H9 (cell line): Measurements from ENCODE around the gene PHF21A. TPM values are rescaled to one million over a fixed set of nuclear protein-coding genes. Genes with fewer than 3 reads are reported as not detected.
A peak's percentile ranks its signal among the peaks of the same experiment; 100 is the strongest.

Experiments used
- DNase-seq: peaks from one replicate; pipeline ENCODE4 v3.0.0-alpha.2; 2017
- H2AFZ ChIP-seq: one replicate; pipeline ENCODE4 v1.6.1; 2013; ENCODE audit warnings: mild to moderate bottlenecking, low read length, control low read depth, moderate library complexity
- H2AK5ac ChIP-seq: 2 replicates; pipeline ENCODE4 v1.6.1; 2013; ENCODE audit warnings: low read length, control low read depth, mixed read lengths; ENCODE audit not compliant: insufficient read length
- H2BK120ac ChIP-seq: one replicate; pipeline ENCODE4 v1.6.1; 2013; ENCODE audit warnings: low read depth, mild to moderate bottlenecking, low read length, control low read depth, inconsistent platforms; ENCODE audit not compliant: poor library complexity, severe bottlenecking
- H2BK12ac ChIP-seq: 2 replicates; pipeline ENCODE4 v1.6.1; 2013; ENCODE audit warnings: low read length, control low read depth, mixed read lengths, low read depth; ENCODE audit not compliant: insufficient read length
- H2BK15ac ChIP-seq: 2 replicates; pipeline ENCODE4 v1.6.1; 2013; ENCODE audit warnings: low read depth, low read length, control low read depth
- H2BK20ac ChIP-seq: one replicate; pipeline ENCODE4 v1.6.1; 2013; ENCODE audit warnings: low read depth, mild to moderate bottlenecking, low read length, control low read depth, inconsistent platforms; ENCODE audit not compliant: poor library complexity, severe bottlenecking
- H2BK5ac ChIP-seq: 2 replicates; pipeline ENCODE4 v1.6.1; 2013; ENCODE audit warnings: low read length, control low read depth, mixed read lengths; ENCODE audit not compliant: insufficient read length
- H3K14ac ChIP-seq: 2 replicates; pipeline ENCODE4 v1.6.1; 2013; ENCODE audit warnings: low read length, control low read depth; ENCODE audit not compliant: insufficient read depth
- H3K18ac ChIP-seq: 2 replicates; pipeline ENCODE4 v1.6.1; 2013; ENCODE audit warnings: low read depth, mild to moderate bottlenecking, mixed read lengths, low read length, control low read depth; ENCODE audit not compliant: insufficient read length
- H3K23ac ChIP-seq: 2 replicates; pipeline ENCODE4 v1.6.1; 2013; ENCODE audit warnings: low read length, control low read depth, mixed read lengths, low read depth; ENCODE audit not compliant: insufficient read length
- H3K23me2 ChIP-seq: 2 replicates; pipeline ENCODE4 v1.6.1; 2013; ENCODE audit warnings: low read depth, mild to moderate bottlenecking, mixed read lengths, low read length, control low read depth; ENCODE audit not compliant: insufficient read length, poor library complexity, severe bottlenecking
- H3K27ac ChIP-seq: 2 replicates; pipeline ENCODE4 v1.5.1; 2013; ENCODE audit warnings: low read length, control low read depth, mixed read lengths, low read depth; ENCODE audit not compliant: insufficient read length
- H3K27me3 ChIP-seq: 2 replicates; pipeline ENCODE4 v1.6.1; 2013; ENCODE audit warnings: low read length, control low read depth, inconsistent platforms; ENCODE audit not compliant: insufficient read depth
- H3K4ac ChIP-seq: 2 replicates; pipeline ENCODE4 v1.6.1; 2013; ENCODE audit warnings: low read depth, mild to moderate bottlenecking, control low read depth, inconsistent platforms, low read length, moderate library complexity
- H3K4me1 ChIP-seq: 2 replicates; pipeline ENCODE4 v1.6.1; 2013; ENCODE audit warnings: low read length, control low read depth, inconsistent platforms; ENCODE audit not compliant: insufficient read depth
- H3K4me2 ChIP-seq: 2 replicates; pipeline ENCODE4 v1.6.1; 2013; ENCODE audit warnings: low read length, control low read depth, mixed read lengths; ENCODE audit not compliant: insufficient read length, insufficient read depth
- H3K56ac ChIP-seq: 2 replicates; pipeline ENCODE4 v1.6.1; 2013; ENCODE audit warnings: low read depth, mild to moderate bottlenecking, mixed read lengths, low read length, control low read depth; ENCODE audit not compliant: insufficient read length
- H3K79me1 ChIP-seq: 2 replicates; pipeline ENCODE4 v1.6.1; 2013; ENCODE audit warnings: low read depth, mild to moderate bottlenecking, moderate library complexity, low read length, control low read depth, inconsistent platforms; ENCODE audit not compliant: insufficient read depth, poor library complexity, severe bottlenecking
- H3K79me2 ChIP-seq: 2 replicates; pipeline ENCODE4 v1.6.1; 2013; ENCODE audit warnings: low read length, control low read depth, inconsistent platforms; ENCODE audit not compliant: insufficient read depth
- H3K9ac ChIP-seq: 2 replicates; pipeline ENCODE4 v1.6.1; 2013; ENCODE audit warnings: low read length, control low read depth, mixed read lengths; ENCODE audit not compliant: insufficient read length; ENCODE audit errors: extremely low read depth
- H3K9me3 ChIP-seq: one replicate; pipeline ENCODE4 v1.6.1; 2013; ENCODE audit warnings: low read depth, low read length, inconsistent platforms; ENCODE audit not compliant: control insufficient read depth
- H3T11ph ChIP-seq: one replicate; pipeline ENCODE4 v1.6.1; 2013; ENCODE audit warnings: mild to moderate bottlenecking, low read length, control low read depth, inconsistent platforms
- H4K20me1 ChIP-seq: one replicate; pipeline ENCODE4 v1.6.1; 2013; ENCODE audit not compliant: control insufficient read depth, insufficient read length, insufficient read depth
- H4K5ac ChIP-seq: 2 replicates; pipeline ENCODE4 v1.6.1; 2013; ENCODE audit warnings: low read depth, mild to moderate bottlenecking, mixed read lengths, low read length, control low read depth; ENCODE audit not compliant: insufficient read length
- H4K8ac ChIP-seq: replicated peaks from 2 replicates; pipeline ENCODE4 v1.6.1; 2013; ENCODE audit warnings: low read length, control low read depth, mixed read lengths, low read depth; ENCODE audit not compliant: insufficient read length
- H4K91ac ChIP-seq: 2 replicates; pipeline ENCODE4 v1.6.1; 2013; ENCODE audit warnings: low read depth, mild to moderate bottlenecking, moderate library complexity, mixed read lengths, low read length, control low read depth; ENCODE audit not compliant: insufficient read length
- H3K27ac Mint-ChIP-seq, 3 experiments: 2 replicates in 2 of 3; 3 replicates in 1 of 3; pipeline ENCODE4 v1.8.0; 2020 to 2021; ENCODE audit warnings: mixed read lengths in 3 of 3, mild to moderate bottlenecking in 1 of 3, moderate library complexity in 1 of 3
- H3K27me3 Mint-ChIP-seq: 2 replicates; pipeline ENCODE4 v1.8.0; 2021; ENCODE audit warnings: low read depth, mild to moderate bottlenecking, moderate library complexity, mixed read lengths
- H3K36me3 Mint-ChIP-seq, 3 experiments: 2 replicates in 2 of 3; 3 replicates in 1 of 3; pipeline ENCODE4 v1.8.0; 2020 to 2021; ENCODE audit warnings: low read depth in 3 of 3, mixed read lengths in 3 of 3; ENCODE audit not compliant: insufficient read depth in 1 of 3
- H3K4me1 Mint-ChIP-seq, 2 experiments: 2 replicates each; pipeline ENCODE4 v1.8.0; 2020; ENCODE audit warnings: mixed read lengths in 2 of 2
- H3K4me3 Mint-ChIP-seq, 2 experiments: 2 replicates in 1 of 2; 3 replicates in 1 of 2; pipeline ENCODE4 v1.8.0; 2020 to 2021; ENCODE audit warnings: mild to moderate bottlenecking in 2 of 2, mixed read lengths in 2 of 2, moderate library complexity in 1 of 2
- H3K9me3 Mint-ChIP-seq, 2 experiments: 2 replicates in 1 of 2; 3 replicates in 1 of 2; pipeline ENCODE4 v1.8.0; 2020; ENCODE audit warnings: mild to moderate bottlenecking in 2 of 2, mixed read lengths in 2 of 2, moderate library complexity in 1 of 2
- WGBS: extraction: QIAGEN DNeasy Blood & Tissue Kit; methylation state at CpG from one replicate; pipeline ENCODE4 v1.1.7; 2013; ENCODE audit warnings: missing lambda C conversion rate, low lambda C conversion rate, mixed read lengths; ENCODE audit not compliant: insufficient read length; ENCODE audit errors: extremely low coverage; 5-methylcytosine and 5-hydroxymethylcytosine counted together
- total RNA-seq: library from RNA; stranded (reverse); gene quantifications from 2 replicates; pipeline ENCODE4 v1.2.1, GENCODE V29; 2021
- TF ChIP-seq, protein P1 (sequence below): fragments of 200-600 bp; sonication (generic); conservative IDR thresholded peaks from 3 replicates; pipeline ENCODE4 v1.8.0; 2021; ENCODE audit warnings: antibody characterized with exemption, mild to moderate bottlenecking

The PHF21A gene
- total RNA-seq, 1 experiment from 2014 or later: 33.8 TPM

DNA sequence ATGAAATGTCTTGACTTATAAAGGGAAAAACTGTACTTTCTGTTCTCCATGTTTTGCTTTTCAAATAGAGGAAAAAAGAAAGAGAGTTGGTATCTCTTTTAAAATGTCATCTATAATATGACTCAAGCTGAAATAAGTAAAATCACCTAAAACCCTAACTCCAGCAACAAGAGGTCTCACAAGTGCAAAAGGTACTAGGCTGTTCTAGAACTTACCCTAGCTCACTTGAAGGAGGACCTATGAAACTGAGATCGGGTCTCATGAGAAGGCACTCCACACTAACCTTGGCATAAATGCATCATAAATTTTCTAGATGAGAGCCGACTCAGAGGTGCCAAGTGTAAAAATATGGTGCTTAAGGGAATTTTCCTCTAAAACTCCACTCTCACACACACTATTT, 63.8 kb downstream of the PHF21A start:
- H4K5ac ChIP-seq: no peak overlapping the region
- Mint-ChIP-seq H3K4me1 (peaks cover 43 to 50% of the 10 kb centered on the region in 2 experiments), H3K27ac (peak overlapping the region in 2 of 3 experiments; percentile 45 to 54; a peak in 4 of 7 replicates), H3K9me3 (no peaks in the 10 kb centered on the region; a peak in 1 of 5 replicates), H3K36me3 (peaks cover 7 to 12% (median 7%) of the 10 kb centered on the region in 3 experiments), H3K27me3 (no peaks in the 10 kb centered on the region), H3K4me3 (no peak overlapping the region)
- no peaks in the 10 kb centered on the region for H3K23me2 ChIP-seq
- H3K79me1 ChIP-seq: no peaks in the 10 kb centered on the region
- no peak overlapping the region for H2BK20ac ChIP-seq
- no peak overlapping the region for H2BK120ac ChIP-seq
- no peak overlapping the region for H2AK5ac ChIP-seq
- H3K23ac ChIP-seq: no peak overlapping the region
- no peak overlapping the region for H2BK15ac ChIP-seq
- H3K27ac ChIP-seq: no peak overlapping the region
- no peak overlapping the region for H4K91ac ChIP-seq
- no peaks in the 10 kb centered on the region for H3K79me2 ChIP-seq
- H2BK5ac ChIP-seq: no peak overlapping the region
- H2AFZ ChIP-seq: no peak overlapping the region
- H3K27me3 ChIP-seq: no peaks in the 10 kb centered on the region
- no peak overlapping the region for H3K9ac ChIP-seq
- H3K56ac ChIP-seq: no peak overlapping the region
- no peak overlapping the region for H3K18ac ChIP-seq
- H3T11ph ChIP-seq: no peak overlapping the region
- TF ChIP-seq, protein P1, sequence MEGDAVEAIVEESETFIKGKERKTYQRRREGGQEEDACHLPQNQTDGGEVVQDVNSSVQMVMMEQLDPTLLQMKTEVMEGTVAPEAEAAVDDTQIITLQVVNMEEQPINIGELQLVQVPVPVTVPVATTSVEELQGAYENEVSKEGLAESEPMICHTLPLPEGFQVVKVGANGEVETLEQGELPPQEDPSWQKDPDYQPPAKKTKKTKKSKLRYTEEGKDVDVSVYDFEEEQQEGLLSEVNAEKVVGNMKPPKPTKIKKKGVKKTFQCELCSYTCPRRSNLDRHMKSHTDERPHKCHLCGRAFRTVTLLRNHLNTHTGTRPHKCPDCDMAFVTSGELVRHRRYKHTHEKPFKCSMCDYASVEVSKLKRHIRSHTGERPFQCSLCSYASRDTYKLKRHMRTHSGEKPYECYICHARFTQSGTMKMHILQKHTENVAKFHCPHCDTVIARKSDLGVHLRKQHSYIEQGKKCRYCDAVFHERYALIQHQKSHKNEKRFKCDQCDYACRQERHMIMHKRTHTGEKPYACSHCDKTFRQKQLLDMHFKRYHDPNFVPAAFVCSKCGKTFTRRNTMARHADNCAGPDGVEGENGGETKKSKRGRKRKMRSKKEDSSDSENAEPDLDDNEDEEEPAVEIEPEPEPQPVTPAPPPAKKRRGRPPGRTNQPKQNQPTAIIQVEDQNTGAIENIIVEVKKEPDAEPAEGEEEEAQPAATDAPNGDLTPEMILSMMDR: no peak
- no peak overlapping the region for H2BK12ac ChIP-seq
- no peaks in the 10 kb centered on the region for H3K9me3 ChIP-seq
- H4K20me1 ChIP-seq: no peaks in the 10 kb centered on the region
- no peak overlapping the region for H3K4me2 ChIP-seq
- H3K4ac ChIP-seq: no peak overlapping the region
- H3K14ac ChIP-seq: no peak overlapping the region
- no peak overlapping the region for H4K8ac ChIP-seq
- H3K4me1 ChIP-seq: peaks cover 3% of the 10 kb centered on the region; the same call in 1 of the 2 replicates
- WGBS: no CpG with 5 or more reads among the region's 2 CpGs
- no peak for DNase-seq
